Measurements from ENCODE around the gene NUDT15.

DNA sequence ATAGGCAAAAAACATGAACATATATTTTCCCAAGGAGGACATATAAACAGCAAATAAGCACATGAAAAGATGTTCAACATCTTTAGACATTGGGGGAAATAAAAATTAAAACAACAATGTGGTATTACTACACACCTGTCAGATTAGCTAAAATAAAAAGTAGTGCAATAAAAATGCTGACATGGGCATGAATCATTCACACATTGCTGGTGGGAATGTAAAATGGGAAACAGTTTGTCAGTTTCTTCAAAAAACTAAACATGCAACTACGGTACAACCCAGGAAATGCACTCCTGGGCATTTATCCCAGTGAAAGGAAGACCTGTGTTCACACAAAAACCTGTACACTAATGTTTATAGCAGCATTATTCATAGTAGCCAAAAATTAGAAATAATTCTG, 31.1 kb upstream of the NUDT15 start:
- TF ChIP-seq CTCF (IDR thresholded peaks at IDR 0.05; ENCODE audit: borderline replicate concordance, extremely low read depth, low read length, poor library complexity, severe bottlenecking) (no peak), EZH2 (IDR thresholded peaks at IDR 0.05; ENCODE audit: borderline replicate concordance, low read depth, low read length, severe bottlenecking) (no peak)
